Ishikawa (cell line): ENCODE data around the gene PCNX3.

ENCODE experiments used
- CEBPB ChIP-seq: IDR thresholded peaks from 2 replicates; pipeline ENCODE4 v1.6.1; 2012
- CREB1 ChIP-seq: IDR thresholded peaks from 2 replicates; pipeline ENCODE4 v1.6.1; 2012; ENCODE audit warnings: low read depth
- EGR1 ChIP-seq: IDR thresholded peaks from 2 replicates; pipeline ENCODE4 v1.6.1; 2012
- EP300 ChIP-seq: IDR thresholded peaks from 2 replicates; pipeline ENCODE4 v1.6.1; 2012; ENCODE audit warnings: borderline replicate concordance
- FOXM1 ChIP-seq: IDR thresholded peaks from 2 replicates; pipeline ENCODE4 v1.6.1; 2012; ENCODE audit warnings: low read depth, borderline replicate concordance
- MAX ChIP-seq: IDR thresholded peaks from 2 replicates; pipeline ENCODE4 v1.6.1; 2012
- NFIC ChIP-seq: IDR thresholded peaks from 2 replicates; pipeline ENCODE4 v1.6.1; 2012
- RAD21 ChIP-seq: IDR thresholded peaks from 2 replicates; pipeline ENCODE4 v1.6.1; 2012; ENCODE audit warnings: low read depth
- REST ChIP-seq: IDR thresholded peaks from 2 replicates; pipeline ENCODE4 v1.6.1; 2012; ENCODE audit warnings: low read depth, mild to moderate bottlenecking
- TAF1 ChIP-seq: IDR thresholded peaks from 2 replicates; pipeline ENCODE4 v1.6.1; 2012; ENCODE audit warnings: low read depth, mild to moderate bottlenecking
- TCF12 ChIP-seq: IDR thresholded peaks from 2 replicates; pipeline ENCODE4 v1.6.1; 2012; ENCODE audit warnings: low read depth
- TEAD4 ChIP-seq: IDR thresholded peaks from 2 replicates; pipeline ENCODE4 v1.6.1; 2012
- USF1 ChIP-seq: IDR thresholded peaks from 2 replicates; pipeline ENCODE4 v1.6.1; 2012
- YY1 ChIP-seq: IDR thresholded peaks from 2 replicates; pipeline ENCODE4 v1.6.1; 2012; ENCODE audit warnings: low read depth
- ZBTB7A ChIP-seq: IDR thresholded peaks from 2 replicates; pipeline ENCODE4 v1.6.1; 2012; ENCODE audit warnings: low read depth

PCNX3 gene

GRCh38 chr11:65615229-65615949 is at the start of gene PCNX3:
Gene PCNX3, plus strand, starts transcription at chr11:65615776. Its CDS starts 536 bp downstream, at chr11:65616312.
- TF ChIP-seq TAF1 (peak; percentile 54; the same call in 1 of the 2 replicates), RAD21 (no peak), CEBPB (no peak), NFIC (no peak), TCF12 (peak; percentile 63; the same call in 1 of the 2 replicates), CREB1 (peak; percentile 85), FOXM1 (no peak), MAX (peak; percentile 85; the same call in 1 of the 2 replicates), REST (no peak), YY1 (peak; percentile 82), EGR1 (no peak), ZBTB7A (no peak), EP300 (peak; percentile 51; the same call in 1 of the 2 replicates)

GRCh38 chr11:65569164-65569972 is 46.2 kb upstream of the PCNX3 start:
- TF ChIP-seq TEAD4 (no peak), CEBPB (no peak), REST (no peak), NFIC (no peak), MAX (no peak), TCF12 (no peak), EP300 (no peak), EGR1 (no peak), ZBTB7A (no peak), TAF1 (no peak), CREB1 (no peak), RAD21 (no peak), YY1 (no peak), FOXM1 (no peak), USF1 (no peak)

- TF ChIP-seq TEAD4 (peak; percentile 20; the same call in 1 of the 2 replicates), EP300 (no peak; the same call in 1 of the 2 replicates), EGR1 (peak; percentile 11; the same call in 1 of the 2 replicates), USF1 (no peak; the same call in 1 of the 2 replicates), TAF1 (peak; percentile 51), RAD21 (peak; percentile 57), TCF12 (peak; percentile 79), FOXM1 (no peak), NFIC (peak; percentile 44; the same call in 1 of the 2 replicates), CEBPB (peak; percentile 54; the same call in 1 of the 2 replicates), REST (no peak), YY1 (peak; percentile 93), ZBTB7A (peak; percentile 61; the same call in 1 of the 2 replicates), MAX (peak; percentile 81), CREB1 (peak; percentile 94)
Measured at GRCh38 chr11:65569973-65570918, 45.3 kb upstream of the PCNX3 start, which contains the start of gene ZNRD2. Gene ZNRD2, plus strand, starts transcription at chr11:65570477. Its CDS starts 15 bp downstream, at chr11:65570492.
